GM12801 (cell line): Measurements from ENCODE around the gene GALNT16.

Source experiments
- CTCF ChIP-seq: IDR thresholded peaks from one replicate; pipeline ENCODE4 v1.5.1; 2011; ENCODE audit warnings: control low read depth; ENCODE audit not compliant: insufficient read length; ENCODE audit errors: extremely low read depth

The GALNT16 gene

GRCh38 chr14:69363055-69363454 lies 103.1 kb downstream of the GALNT16 start:
- no peak for TF ChIP-seq CTCF

- no peak for TF ChIP-seq CTCF
Measured at GRCh38 chr14:69363964-69364363, 104.0 kb downstream of the GALNT16 start.

GRCh38 chr14:69364378-69364777 lies 104.4 kb downstream of the GALNT16 start:
- no peak for TF ChIP-seq CTCF

- TF ChIP-seq CTCF = no peak
Measured at GRCh38 chr14:69366069-69366468, 106.1 kb downstream of the GALNT16 start.

GRCh38 chr14:69366761-69367160 lies 106.8 kb downstream of the GALNT16 start:
- no peak for TF ChIP-seq CTCF

- no peak for TF ChIP-seq CTCF
Measured at GRCh38 chr14:69368381-69368780, 108.4 kb downstream of the GALNT16 start.

- no peak for TF ChIP-seq CTCF
Measured at GRCh38 chr14:69370061-69370460, 110.1 kb downstream of the GALNT16 start.

- no peak for TF ChIP-seq CTCF
Measured at GRCh38 chr14:69372146-69372545, 112.2 kb downstream of the GALNT16 start.
